Mesenchymal stem cell (in vitro differentiated cells and primary cell): ENCODE results near the gene ROR2.

ENCODE experiments used
- DNase-seq: peaks from one replicate; pipeline ENCODE4 v3.0.0-alpha.2; 2013
- H2AFZ ChIP-seq: one replicate; pipeline ENCODE4 v1.6.1; 2013; ENCODE audit warnings: low read depth, mild to moderate bottlenecking, control low read depth, inconsistent platforms, low read length, moderate library complexity
- H2AK5ac ChIP-seq: 2 replicates; pipeline ENCODE4 v1.6.1; 2013; ENCODE audit warnings: low read length, moderate library complexity, mild to moderate bottlenecking, inconsistent platforms; ENCODE audit not compliant: severe bottlenecking
- H2BK120ac ChIP-seq: one replicate; pipeline ENCODE4 v1.6.1; 2013; ENCODE audit warnings: low read depth, mild to moderate bottlenecking, inconsistent platforms, low read length, moderate library complexity
- H2BK12ac ChIP-seq, 2 experiments: one replicate each; pipeline ENCODE4 v1.6.1; 2013; ENCODE audit warnings: inconsistent platforms in 2 of 2, low read length in 2 of 2, mild to moderate bottlenecking in 2 of 2, moderate library complexity in 2 of 2, control low read depth in 1 of 2
- H2BK15ac ChIP-seq: one replicate; pipeline ENCODE4 v1.6.1; 2013; ENCODE audit warnings: mild to moderate bottlenecking, low read depth, inconsistent platforms; ENCODE audit not compliant: poor library complexity, severe bottlenecking
- H2BK5ac ChIP-seq: 2 replicates; pipeline ENCODE4 v1.6.1; 2013; ENCODE audit warnings: low read depth, mild to moderate bottlenecking, low read length, control low read depth, inconsistent platforms; ENCODE audit not compliant: poor library complexity, severe bottlenecking
- H3K14ac ChIP-seq, 2 experiments: one replicate each; pipeline ENCODE4 v1.6.1; 2013; ENCODE audit warnings: inconsistent platforms in 2 of 2, low read length in 2 of 2, control low read depth in 1 of 2, mild to moderate bottlenecking in 1 of 2, moderate library complexity in 1 of 2
- H3K18ac ChIP-seq, 2 experiments: one replicate each; pipeline ENCODE4 v1.6.1; 2013; ENCODE audit warnings: inconsistent platforms in 2 of 2, low read length in 2 of 2, control low read depth in 1 of 2, low read depth in 1 of 2, mild to moderate bottlenecking in 1 of 2
- H3K23ac ChIP-seq, 2 experiments: one replicate each; pipeline ENCODE4 v1.6.1; 2013; ENCODE audit warnings: inconsistent platforms in 2 of 2, low read length in 2 of 2, mild to moderate bottlenecking in 2 of 2, moderate library complexity in 2 of 2, control low read depth in 1 of 2
- H3K27ac ChIP-seq: 2 replicates; pipeline ENCODE4 v1.5.1; 2013; ENCODE audit warnings: mild to moderate bottlenecking, moderate library complexity, low read length, control low read depth, inconsistent platforms; ENCODE audit not compliant: poor library complexity, severe bottlenecking
- H3K27me3 ChIP-seq, 2 experiments: 2 replicates each; pipeline versions ENCODE4 v1.6.1 to v1.7.0; 2013; ENCODE audit warnings: low read length in 2 of 2, mild to moderate bottlenecking in 2 of 2, moderate library complexity in 2 of 2, control low read depth in 1 of 2, inconsistent platforms in 1 of 2; ENCODE audit not compliant: control insufficient read depth in 1 of 2, insufficient read depth in 1 of 2
- H3K36me3 ChIP-seq, 2 experiments: 2 replicates each; pipeline versions ENCODE4 v1.6.1 to v1.7.0; 2013; ENCODE audit warnings: low read length in 2 of 2, control low read depth in 1 of 2, inconsistent platforms in 1 of 2, low read depth in 1 of 2, mild to moderate bottlenecking in 1 of 2; ENCODE audit not compliant: insufficient read depth in 2 of 2, control insufficient read depth in 1 of 2
- H3K4ac ChIP-seq, 2 experiments: one replicate each; pipeline ENCODE4 v1.6.1; 2013; ENCODE audit warnings: inconsistent platforms in 2 of 2, low read length in 2 of 2, mild to moderate bottlenecking in 2 of 2, moderate library complexity in 2 of 2, control low read depth in 1 of 2, low read depth in 1 of 2
- H3K4me1 ChIP-seq: 2 replicates; pipeline ENCODE4 v1.6.1; 2013; ENCODE audit warnings: low read depth, low read length, control low read depth; ENCODE audit not compliant: control insufficient read depth, insufficient read depth
- H3K4me2 ChIP-seq: 2 replicates; pipeline ENCODE4 v1.6.1; 2013; ENCODE audit warnings: low read length, mild to moderate bottlenecking, inconsistent platforms; ENCODE audit not compliant: poor library complexity, severe bottlenecking
- H3K4me3 ChIP-seq, 2 experiments: 2 replicates each; pipeline versions ENCODE4 v1.5.1 to v1.7.0; 2013; ENCODE audit warnings: low read length in 2 of 2, mild to moderate bottlenecking in 2 of 2, control low read depth in 1 of 2, low read depth in 1 of 2; ENCODE audit not compliant: insufficient read depth in 1 of 2
- H3K79me1 ChIP-seq: replicated peaks from 2 replicates; pipeline ENCODE4 v1.6.1; 2013; ENCODE audit warnings: mild to moderate bottlenecking, control low read depth, low read length, inconsistent platforms; ENCODE audit not compliant: poor library complexity, severe bottlenecking
- H3K9ac ChIP-seq: 2 replicates; pipeline ENCODE4 v1.7.0; 2013; ENCODE audit warnings: mild to moderate bottlenecking, low read length, moderate library complexity
- H3K9me3 ChIP-seq: 2 replicates; pipeline ENCODE4 v1.7.0; 2013; ENCODE audit warnings: mild to moderate bottlenecking, low read length; ENCODE audit not compliant: control insufficient read depth
- H4K8ac ChIP-seq: one replicate; pipeline ENCODE4 v1.6.1; 2013; ENCODE audit warnings: inconsistent platforms, mild to moderate bottlenecking, low read length, moderate library complexity
- H4K91ac ChIP-seq: one replicate; pipeline ENCODE4 v1.6.1; 2013; ENCODE audit warnings: mild to moderate bottlenecking, low read length, inconsistent platforms
- WGBS: methylation state at CpG from one replicate; pipeline ENCODE4 v1.1.7; 2013; ENCODE audit warnings: mixed read lengths; 5-methylcytosine and 5-hydroxymethylcytosine counted together

ROR2 gene

DNA sequence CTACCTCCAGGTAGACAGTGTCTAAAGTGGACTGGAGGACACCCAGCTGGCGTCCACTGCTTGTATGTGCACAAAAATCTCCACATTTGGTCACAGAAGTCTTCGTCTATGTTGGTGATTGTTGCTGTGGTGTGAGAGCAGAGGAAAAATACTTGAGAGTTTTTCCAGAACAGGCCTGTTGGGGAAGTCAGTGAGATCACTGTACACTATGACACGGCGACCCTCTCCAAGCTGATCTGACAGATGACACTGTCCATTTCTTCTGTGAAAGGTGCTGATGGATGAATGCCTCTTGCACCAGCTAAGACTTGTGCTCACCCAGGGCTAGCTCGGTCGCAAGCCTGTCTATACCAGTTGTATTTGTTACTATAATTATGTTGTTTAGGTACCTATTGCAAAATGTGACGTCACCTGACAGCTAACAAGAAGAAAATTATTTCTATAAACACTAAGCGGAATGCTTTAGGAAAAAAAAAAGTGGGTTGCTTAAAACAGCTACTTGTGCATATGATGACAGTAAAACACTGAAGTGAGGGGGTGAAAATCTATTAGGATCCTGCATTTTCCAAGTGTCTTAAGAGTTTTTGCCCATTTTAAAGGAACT lies 142.3 kb downstream of the ROR2 start:
- Histone ChIP-seq H4K8ac (no peak overlapping the region), H3K36me3 (peaks cover 0 to 5% of the 10 kb centered on the region in 2 experiments), H3K4me1 (peaks cover 17% of the 10 kb centered on the region), H3K27ac (no peak overlapping the region), H2AFZ (no peak overlapping the region), H3K14ac (no peak overlapping the region), H3K79me1 (peaks cover 44% of the 10 kb centered on the region), H2BK12ac (no peak overlapping the region), H2BK120ac (no peak overlapping the region), H3K4me2 (no peak overlapping the region), H2AK5ac (no peak overlapping the region), H3K27me3 (no peaks in the 10 kb centered on the region), H4K91ac (no peak overlapping the region), H2BK5ac (no peak overlapping the region), H3K18ac (no peak overlapping the region), H3K9me3 (no peaks in the 10 kb centered on the region), H3K4ac (no peak overlapping the region), H3K23ac (no peak overlapping the region), H3K4me3 (no peak overlapping the region), H3K9ac (no peak overlapping the region), H2BK15ac (no peak overlapping the region)
- 42% methylated on average over 5 of the region's 8 CpGs for WGBS
- peak; percentile 76 for DNase-seq

DNA sequence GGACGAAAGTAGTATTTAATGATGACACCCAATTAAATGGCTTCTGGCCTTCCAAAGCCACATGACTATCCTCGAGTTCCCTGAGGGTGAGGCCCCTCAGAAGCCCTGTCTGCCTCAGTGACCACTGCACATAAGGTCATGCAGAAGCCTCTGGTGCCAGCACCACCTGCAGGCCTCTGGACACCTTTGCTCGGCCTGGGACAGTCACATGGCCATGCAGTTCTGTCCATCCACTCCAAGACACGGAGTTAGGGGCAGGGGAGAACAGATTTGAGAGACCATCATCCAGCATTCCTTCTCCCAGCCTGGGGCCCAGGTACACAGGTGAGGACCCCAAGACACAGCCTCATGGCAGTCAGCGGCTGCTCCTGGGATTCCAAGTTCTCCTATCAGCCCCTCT lies 145.0 kb downstream of the ROR2 start:
- H2AK5ac ChIP-seq: no peak overlapping the region
- peaks cover 49% of the 10 kb centered on the region for H3K79me1 ChIP-seq
- no peak overlapping the region for H2BK12ac ChIP-seq
- H3K9me3 ChIP-seq: no peaks in the 10 kb centered on the region
- DNase-seq: no peak
- no peak overlapping the region for H2BK15ac ChIP-seq
- no peak overlapping the region for H3K9ac ChIP-seq
- no peak overlapping the region for H3K18ac ChIP-seq
- H2BK5ac ChIP-seq: no peak overlapping the region
- H3K23ac ChIP-seq: no peak overlapping the region
- no peak overlapping the region for H3K4ac ChIP-seq
- 88% methylated on average over 5 of the region's 5 CpGs for WGBS
- no peak overlapping the region for H3K27ac ChIP-seq
- no peak overlapping the region for H3K14ac ChIP-seq
- H3K4me2 ChIP-seq: no peak overlapping the region
- H2AFZ ChIP-seq: no peak overlapping the region
- no peak overlapping the region for H3K4me3 ChIP-seq
- no peak overlapping the region for H4K91ac ChIP-seq
- no peak overlapping the region for H2BK120ac ChIP-seq
- H3K4me1 ChIP-seq: peaks cover 11% of the 10 kb centered on the region
- H4K8ac ChIP-seq: no peak overlapping the region
- no peaks in the 10 kb centered on the region for H3K27me3 ChIP-seq
- H3K36me3 ChIP-seq: peaks cover 0 to 2% of the 10 kb centered on the region in 2 experiments

DNA sequence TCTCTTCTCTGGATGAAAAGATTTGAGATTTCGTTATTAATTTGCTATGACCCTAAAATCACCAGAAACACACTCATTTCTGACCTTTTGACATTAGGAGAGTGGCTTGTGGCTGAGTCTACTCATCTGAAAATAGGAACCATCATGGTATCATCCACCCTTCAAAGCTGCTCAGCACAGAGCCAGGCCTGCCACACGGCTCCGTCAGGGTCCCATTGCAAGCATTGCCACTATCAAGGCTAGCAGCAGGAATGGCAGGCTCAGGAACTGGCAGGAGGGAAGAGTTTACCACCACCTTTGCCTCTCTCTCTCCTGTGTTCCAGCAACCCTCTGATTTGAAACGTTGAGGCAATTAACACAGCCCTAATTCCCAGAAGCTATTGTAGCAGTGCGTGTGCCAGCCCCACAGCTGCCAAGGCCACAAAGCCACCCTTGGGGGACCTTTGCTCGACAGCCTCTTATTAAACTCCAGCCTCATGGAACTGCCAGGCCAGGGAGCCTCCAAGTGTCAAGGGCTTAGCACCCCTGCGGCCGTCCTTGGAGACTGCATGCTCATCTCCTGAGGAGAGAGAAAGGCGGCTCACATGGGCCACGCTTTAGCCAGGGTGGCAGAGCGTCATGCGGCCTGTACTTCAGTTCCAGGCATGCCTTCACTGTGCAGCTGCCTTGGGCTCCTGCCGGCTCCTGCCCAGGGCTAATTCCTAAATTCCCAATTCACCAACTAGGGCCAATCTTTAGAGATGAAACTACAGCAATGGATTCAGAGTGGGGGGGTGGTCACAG lies 145.9 kb downstream of the ROR2 start:
- peaks cover 44% of the 10 kb centered on the region for H3K79me1 ChIP-seq
- H2AK5ac ChIP-seq: no peak overlapping the region
- no peak overlapping the region for H2AFZ ChIP-seq
- DNase-seq: no peak
- no peak overlapping the region for H3K9ac ChIP-seq
- no peak overlapping the region for H3K18ac ChIP-seq
- H3K27me3 ChIP-seq: no peaks in the 10 kb centered on the region
- H3K9me3 ChIP-seq: no peaks in the 10 kb centered on the region
- H3K4me2 ChIP-seq: no peak overlapping the region
- no peak overlapping the region for H3K27ac ChIP-seq
- peaks cover 8% of the 10 kb centered on the region for H3K4me1 ChIP-seq
- H3K4ac ChIP-seq: no peak overlapping the region
- no peak overlapping the region for H4K8ac ChIP-seq
- no peak overlapping the region for H3K23ac ChIP-seq
- peaks cover 0 to 2% of the 10 kb centered on the region in 2 experiments for H3K36me3 ChIP-seq
- H2BK5ac ChIP-seq: no peak overlapping the region
- WGBS: 94% methylated on average over 12 of the region's 13 CpGs
- no peak overlapping the region for H2BK120ac ChIP-seq
- no peak overlapping the region for H4K91ac ChIP-seq
- no peak overlapping the region for H3K14ac ChIP-seq
- H3K4me3 ChIP-seq: no peak overlapping the region
- peak overlapping the region in 1 of 2 experiments; percentile 31 for H2BK12ac ChIP-seq
- no peak overlapping the region for H2BK15ac ChIP-seq

DNA sequence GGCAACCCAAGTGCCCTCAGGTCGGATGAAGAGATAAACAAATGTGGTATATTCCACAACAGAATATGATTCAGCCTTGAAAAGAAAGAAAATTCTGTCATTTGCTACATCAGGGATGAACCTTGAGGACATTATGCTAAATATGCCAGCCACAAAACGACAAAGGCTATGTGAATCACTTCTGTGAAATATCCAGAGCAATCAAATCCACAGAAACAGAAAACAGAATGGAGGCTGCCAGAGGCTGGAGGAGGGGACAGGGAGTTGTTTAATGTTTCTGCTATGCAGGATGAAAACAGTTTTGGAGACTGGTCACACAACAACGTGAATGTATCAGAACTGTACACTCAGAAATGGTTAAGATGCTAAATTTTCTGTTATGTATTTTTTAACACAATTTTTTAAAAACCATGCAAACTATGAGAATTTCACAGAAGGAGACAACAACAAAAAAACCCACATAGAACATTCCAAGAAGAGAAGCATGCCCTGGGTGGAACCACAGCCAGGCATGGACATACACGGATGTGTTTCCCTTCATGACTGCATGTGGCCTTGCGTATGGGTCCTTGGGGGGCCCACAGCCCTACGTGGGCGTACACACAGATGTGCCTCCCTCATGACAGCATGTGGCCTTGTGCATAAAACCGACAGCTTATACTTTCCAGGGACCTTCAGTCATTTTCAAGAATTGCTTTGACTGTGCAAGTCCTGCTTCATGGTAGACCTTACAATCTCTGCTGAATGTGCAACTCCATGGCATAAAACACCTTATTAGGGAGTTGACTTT lies 146.7 kb downstream of the ROR2 start:
- 78% methylated on average over 5 of the region's 8 CpGs for WGBS
- no peaks in the 10 kb centered on the region for H3K27me3 ChIP-seq
- DNase-seq: peak; percentile 75

More for the DNA sequence above, 146.7 kb downstream of the ROR2 start:
- Histone ChIP-seq H3K14ac (peak overlapping the region in 1 of 2 experiments; percentile 93), H3K4me3 (peak overlapping the region in 1 of 2 experiments; percentile 11), H3K4me1 (peaks cover 8% of the 10 kb centered on the region), H3K9me3 (no peaks in the 10 kb centered on the region), H2BK5ac (no peak overlapping the region), H3K4ac (no peak overlapping the region), H3K18ac (peak overlapping the region in 1 of 2 experiments; percentile 93), H3K36me3 (peaks cover 0 to 2% of the 10 kb centered on the region in 2 experiments), H3K4me2 (no peak overlapping the region), H3K23ac (no peak overlapping the region), H2AFZ (no peak overlapping the region), H4K8ac (no peak overlapping the region), H2BK15ac (no peak overlapping the region), H3K27ac (no peak overlapping the region), H4K91ac (no peak overlapping the region), H3K79me1 (peaks cover 44% of the 10 kb centered on the region), H2BK12ac (peak overlapping the region in 1 of 2 experiments; percentile 87), H2BK120ac (no peak overlapping the region), H2AK5ac (no peak overlapping the region), H3K9ac (peak overlapping the region; percentile 46)
